ENCODE data around the gene FYTTD1.

DNA sequence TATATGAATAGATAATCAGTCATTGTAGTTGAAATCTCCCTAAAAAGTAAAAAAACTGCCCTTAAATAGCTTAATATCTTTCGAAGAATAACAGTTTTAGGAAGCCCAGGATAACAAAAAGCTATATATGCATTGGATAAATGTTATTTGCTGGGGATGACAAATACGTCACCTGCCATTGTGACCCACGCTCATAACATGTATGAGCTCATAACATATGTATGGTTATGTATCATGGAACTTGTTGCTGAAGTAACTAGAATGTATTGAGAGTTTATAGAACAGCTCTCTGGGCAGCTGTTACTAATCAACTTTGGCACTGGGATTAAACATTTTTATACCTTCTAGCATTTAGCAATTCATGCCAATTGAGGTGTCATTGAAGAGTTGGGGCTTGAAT lies 39.6 kb downstream of the FYTTD1 start:
- TF ChIP-seq POLR2A (IDR thresholded peaks at IDR 0.05; ENCODE audit: extremely low read depth, insufficient read length) (no peak), MYC (IDR thresholded peaks at IDR 0.05; ENCODE audit: low read depth, low read length) (no peak)
